Thyroid gland (tissue), 4 donors: ENCODE data around the gene CHD6.

ENCODE experiments used
- POLR2A ChIP-seq, 2 donors: fragments of 450-650 bp; IDR thresholded peaks; one replicate each; pipeline ENCODE4 v1.6.1; 2017; ENCODE audit warnings: antibody characterized with exemption in 2 of 2, mild to moderate bottlenecking in 2 of 2, moderate library complexity in 1 of 2
- TF ChIP-seq, protein P1 (sequence below), 6 experiments: fragments of 200-600 bp in 3 of 6; fragments of 450-650 bp in 3 of 6; sonication (generic) in 3 of 6; IDR thresholded peaks; one replicate each; pipeline ENCODE4 v1.5.1; 2016 to 2019; ENCODE audit warnings: antibody characterized with exemption in 6 of 6, mild to moderate bottlenecking in 2 of 6, inconsistent platforms in 1 of 6, moderate library complexity in 1 of 6

DNA sequence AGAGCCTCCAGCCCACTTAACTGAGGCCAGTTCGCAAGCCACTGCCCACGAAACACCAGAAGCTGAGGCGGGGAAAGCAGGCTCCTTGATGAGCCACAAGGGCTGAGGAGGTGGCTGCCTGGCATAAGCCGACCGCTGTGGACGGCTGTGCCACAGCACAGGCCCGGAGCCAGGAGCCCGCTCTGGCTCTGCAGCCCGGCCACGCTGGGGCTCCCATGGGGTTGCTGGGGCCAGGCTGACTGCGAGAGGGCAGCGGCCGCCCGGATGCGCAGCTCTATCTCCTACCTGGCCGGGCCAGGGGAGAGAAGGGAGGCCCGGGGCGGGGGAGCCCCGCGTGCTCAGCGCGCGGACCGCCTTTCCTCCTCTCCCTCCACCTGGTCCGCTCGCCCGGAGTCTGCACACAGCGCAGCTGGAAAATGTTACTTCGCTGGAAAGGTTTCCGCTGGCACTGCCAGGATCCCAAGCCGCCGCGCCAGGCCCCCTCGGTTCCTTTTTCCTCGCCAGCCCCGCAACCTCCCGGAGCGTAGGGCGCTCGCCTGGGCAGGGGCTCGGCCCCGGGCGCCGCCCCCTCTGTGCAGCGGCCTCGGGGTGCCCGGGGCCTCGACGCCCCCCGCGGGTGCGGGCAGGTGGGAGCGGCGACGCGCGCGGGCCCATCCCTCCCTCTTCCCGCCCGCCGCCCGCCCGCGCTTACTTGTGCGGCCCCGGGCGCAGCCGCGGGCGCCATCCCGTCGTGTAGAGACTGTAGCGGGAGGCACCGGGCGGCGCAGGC is 252.2 kb downstream of the CHD6 start:
- TF ChIP-seq, protein P1, sequence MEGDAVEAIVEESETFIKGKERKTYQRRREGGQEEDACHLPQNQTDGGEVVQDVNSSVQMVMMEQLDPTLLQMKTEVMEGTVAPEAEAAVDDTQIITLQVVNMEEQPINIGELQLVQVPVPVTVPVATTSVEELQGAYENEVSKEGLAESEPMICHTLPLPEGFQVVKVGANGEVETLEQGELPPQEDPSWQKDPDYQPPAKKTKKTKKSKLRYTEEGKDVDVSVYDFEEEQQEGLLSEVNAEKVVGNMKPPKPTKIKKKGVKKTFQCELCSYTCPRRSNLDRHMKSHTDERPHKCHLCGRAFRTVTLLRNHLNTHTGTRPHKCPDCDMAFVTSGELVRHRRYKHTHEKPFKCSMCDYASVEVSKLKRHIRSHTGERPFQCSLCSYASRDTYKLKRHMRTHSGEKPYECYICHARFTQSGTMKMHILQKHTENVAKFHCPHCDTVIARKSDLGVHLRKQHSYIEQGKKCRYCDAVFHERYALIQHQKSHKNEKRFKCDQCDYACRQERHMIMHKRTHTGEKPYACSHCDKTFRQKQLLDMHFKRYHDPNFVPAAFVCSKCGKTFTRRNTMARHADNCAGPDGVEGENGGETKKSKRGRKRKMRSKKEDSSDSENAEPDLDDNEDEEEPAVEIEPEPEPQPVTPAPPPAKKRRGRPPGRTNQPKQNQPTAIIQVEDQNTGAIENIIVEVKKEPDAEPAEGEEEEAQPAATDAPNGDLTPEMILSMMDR (IDR thresholded peaks at IDR 0.05) = no peak
- TF ChIP-seq POLR2A (IDR thresholded peaks at IDR 0.05) = no peak
